GM18507 (cell line): ENCODE measurements around the gene POLRMT.
"Not testable (repeated sequence)": the region's sequence is repeated elsewhere in the genome, so short reads cannot be mapped to it uniquely, and the experiment has no call there.

Experiments
- DNase-seq: peaks from one replicate; pipeline ENCODE4 v3.0.0; 2011; ENCODE audit warnings: low read depth; ENCODE audit not compliant: insufficient read length; ENCODE audit errors: extremely low spot score
- FAIRE-seq: peaks from 2 replicates; lab custom pipeline; 2011; peaks lifted over from hg19 to GRCh38; lab: Jason Lieb, UNC

Gene POLRMT

DNA sequence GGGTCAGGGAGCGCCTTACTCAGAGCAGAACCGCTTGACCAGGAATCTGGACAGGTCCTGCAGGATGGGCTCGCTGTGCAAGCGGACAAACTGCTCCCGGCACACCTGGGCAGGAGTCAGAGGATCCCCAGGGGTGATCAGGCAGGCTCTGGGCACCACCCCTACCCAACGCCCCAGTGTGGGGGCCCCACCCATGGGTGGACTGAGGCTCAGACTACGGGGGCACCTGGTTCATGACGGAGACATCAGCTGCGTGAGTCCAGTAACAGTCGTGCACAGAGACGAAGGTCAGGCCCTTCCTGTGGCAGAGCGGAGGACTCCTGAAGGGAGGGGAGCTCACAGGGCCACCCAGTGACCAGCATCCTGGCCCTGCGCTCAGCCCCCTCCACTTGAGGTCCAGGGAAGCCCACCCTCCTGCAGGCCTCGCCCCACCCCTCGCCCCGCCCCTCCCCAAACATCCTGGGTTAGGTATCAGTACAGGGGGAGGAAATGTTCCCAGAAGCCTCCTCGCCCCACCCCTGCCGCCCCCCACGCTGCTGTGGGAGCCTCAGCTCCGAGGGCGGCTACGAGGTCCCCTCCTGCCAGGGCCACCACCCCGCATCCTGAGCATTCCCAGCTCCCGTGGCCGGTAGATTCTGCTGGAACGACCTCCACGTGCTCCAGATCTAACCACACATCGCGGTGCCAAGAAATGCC, 15.6 kb downstream of the POLRMT start:
- FAIRE-seq (no peak), DNase-seq (no peak)

DNA sequence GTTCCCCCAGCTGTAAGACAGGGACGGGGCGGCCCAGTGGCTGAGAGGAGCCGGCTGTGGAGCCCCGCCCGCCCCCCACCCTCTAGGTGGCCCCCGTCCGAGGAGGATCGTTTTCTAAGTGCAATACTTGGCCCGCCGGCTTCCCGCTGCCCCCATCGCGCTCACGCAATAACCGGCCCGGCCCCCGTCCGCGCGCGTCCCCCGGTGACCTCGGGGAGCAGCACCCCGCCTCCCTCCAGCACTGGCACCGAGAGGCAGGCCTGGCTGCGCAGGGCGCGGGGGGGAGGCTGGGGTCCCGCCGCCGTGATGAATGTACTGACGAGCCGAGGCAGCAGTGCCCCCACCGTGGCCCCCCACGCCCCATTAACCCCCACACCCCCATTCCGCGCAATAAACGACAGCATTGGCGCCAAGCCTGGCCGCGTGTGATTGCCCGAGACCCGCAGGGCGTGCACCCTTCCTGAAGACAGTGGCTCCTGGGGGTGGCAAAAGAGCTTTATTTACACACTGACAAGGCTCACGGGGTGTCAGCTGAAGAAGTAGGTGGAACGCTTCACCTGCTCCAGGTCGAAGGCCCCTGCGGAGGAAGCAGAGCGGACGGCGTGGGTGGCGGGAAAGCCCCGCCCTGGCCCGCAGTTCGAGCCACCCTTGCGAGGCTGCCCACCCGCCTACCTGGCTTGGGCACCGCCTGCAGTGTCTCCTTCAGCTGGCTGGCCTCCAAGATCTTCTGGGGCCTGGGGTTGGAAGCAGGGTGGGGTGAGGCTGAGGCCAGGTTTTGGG, 16.4 kb downstream of the POLRMT start:
- FAIRE-seq, result no peak
- DNase-seq, result no peak

DNA sequence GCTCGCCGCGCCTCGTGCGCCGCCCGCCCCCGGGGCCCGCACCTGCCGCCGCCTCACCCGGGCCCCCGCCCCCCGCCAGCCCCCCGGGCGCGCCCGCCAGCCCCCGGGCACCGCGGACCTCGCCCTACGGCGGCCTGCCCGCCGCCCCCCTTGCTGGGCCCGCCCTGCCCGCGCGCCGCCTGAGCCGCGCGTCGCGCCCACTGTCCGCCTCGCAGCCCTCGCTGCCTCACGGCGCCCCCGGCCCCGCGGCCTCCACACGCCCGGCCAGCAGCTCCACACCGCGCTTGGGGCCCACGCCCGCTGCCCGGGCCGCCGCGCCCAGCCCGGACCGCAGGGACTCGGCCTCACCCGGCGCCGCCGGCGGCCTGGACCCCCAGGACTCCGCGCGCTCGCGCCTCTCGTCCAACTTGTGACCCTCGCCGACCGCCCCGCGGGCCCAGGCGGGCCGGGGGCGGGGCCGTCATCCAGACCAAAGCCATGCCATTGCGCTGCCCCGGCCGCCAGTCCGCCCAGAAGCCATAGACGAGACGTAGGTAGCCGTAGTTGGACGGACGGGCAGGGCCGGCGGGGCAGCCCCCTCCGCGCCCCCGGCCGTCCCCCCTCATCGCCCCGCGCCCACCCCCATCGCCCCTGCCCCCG, 17.2 kb downstream of the POLRMT start:
- FAIRE-seq (no peak), DNase-seq (no peak)

GRCh38 chr19:615619-616018, 17.7 kb downstream of the POLRMT start:
- DNase-seq (no peak), FAIRE-seq (no peak)

DNA sequence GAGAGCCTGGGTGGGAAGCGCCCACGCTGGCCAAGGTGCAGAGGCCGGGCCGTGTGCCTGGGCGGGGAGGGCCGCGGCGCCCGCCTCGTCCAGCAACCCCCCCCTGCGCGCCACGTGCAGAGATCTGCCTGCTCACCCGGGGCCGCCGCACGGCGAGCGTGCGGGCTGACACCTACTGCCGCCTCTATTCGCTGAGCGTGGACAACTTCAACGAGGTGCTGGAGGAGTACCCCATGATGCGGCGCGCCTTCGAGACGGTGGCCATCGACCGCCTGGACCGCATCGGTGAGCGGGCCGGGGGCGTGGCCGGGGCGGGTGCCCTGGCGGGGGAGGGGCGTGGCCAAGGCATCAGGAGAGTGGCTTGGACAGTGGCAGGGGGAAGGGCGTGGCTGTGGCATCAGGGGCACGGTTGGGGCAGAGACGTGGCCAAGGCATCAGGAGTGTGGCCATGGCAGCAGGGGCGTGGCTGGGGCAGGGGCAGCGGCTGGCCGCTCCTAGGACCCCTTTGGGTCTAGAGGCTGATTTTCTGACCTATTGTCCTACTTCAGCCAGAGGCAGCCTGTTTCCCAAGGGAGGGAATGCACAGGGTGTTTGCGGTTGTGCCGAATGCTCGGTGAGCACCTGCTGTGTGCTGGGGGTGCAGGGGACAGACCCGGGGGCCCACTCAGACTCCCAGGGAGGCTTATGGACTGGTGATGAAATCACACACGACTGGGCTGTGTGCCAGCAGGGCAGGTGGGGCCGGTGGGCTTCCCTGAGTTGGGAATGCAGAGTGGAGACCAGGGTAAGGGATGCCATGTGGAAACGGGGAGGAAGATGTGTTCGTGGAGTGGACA, 19.4 kb downstream of the POLRMT start:
- FAIRE-seq (no peak), DNase-seq (no peak)

GRCh38 chr19:612941-613340, 20.4 kb downstream of the POLRMT start:
- FAIRE-seq (no peak), DNase-seq (no peak)

GRCh38 chr19:611481-611868, 21.9 kb downstream of the POLRMT start:
- DNase-seq (no peak), FAIRE-seq (peak; percentile 60)

GRCh38 chr19:610801-611480, 22.4 kb downstream of the POLRMT start:
- DNase-seq (no peak), FAIRE-seq (peak; percentile 80)

- no peak for FAIRE-seq
- DNase-seq, result no peak
Observed at GRCh38 chr19:610071-610800, 23.1 kb downstream of the POLRMT start.

DNA sequence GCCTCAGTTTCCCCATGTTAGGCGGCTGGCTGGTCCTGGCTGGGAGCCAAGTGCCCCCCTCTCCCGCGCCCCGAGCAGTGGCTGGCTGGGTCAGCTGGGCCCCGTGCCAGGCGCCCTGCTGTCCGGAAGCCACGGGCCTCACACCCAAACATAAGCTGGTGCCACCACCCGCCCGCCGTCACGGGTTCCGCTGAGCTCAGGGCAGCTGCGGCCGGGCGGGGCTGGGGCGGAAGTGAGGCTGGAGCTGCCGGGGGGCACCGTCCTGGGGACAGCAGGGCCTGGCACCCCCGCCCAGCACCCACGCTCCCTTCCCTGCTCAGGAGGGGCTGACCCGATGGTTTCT, 24.4 kb downstream of the POLRMT start:
- DNase-seq, result no peak
- no peak for FAIRE-seq

DNA sequence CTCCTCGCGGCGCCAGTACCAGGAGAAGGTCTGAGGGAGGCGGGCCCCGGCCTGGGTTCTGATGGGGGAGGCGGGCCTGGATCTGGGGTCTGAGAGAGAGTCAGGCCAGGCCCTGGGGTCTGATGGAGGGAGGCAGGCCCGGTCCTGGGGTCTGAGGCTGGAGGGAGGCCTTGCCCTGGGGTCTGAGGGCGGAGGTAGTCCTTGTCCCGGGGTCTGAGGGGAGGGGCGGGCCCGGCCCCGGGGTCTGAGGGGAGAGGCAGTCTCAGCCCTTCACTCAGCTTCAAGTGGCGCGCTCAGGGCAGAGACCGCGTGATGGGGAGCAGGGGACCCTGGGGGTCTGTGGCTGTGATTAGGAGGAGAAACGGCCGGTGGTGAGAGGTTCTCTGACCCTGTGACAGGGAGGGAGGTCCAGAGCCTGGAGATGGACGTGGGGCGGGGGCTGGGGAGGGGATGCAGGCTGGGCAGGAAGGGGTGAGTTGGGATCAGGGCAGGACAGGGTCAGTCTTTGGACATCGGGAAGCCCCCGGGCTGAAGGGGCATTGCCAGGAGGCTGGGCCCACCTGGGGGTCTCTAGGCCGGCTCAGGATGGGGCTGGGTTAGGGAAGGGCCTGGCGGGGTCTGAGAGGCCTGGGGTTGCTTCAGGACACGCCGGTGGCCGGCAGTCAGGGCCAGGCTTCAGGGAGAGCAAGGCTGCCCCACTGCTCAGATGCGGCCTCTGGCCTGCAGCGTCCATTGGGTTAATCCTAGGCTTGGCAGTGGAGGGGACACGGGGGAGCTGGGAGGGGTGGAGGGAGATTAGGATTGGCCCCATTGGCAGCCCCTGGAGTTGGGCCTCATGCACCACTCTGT, 25.0 kb downstream of the POLRMT start:
- FAIRE-seq (no peak), DNase-seq (no peak)

- FAIRE-seq, result no peak
- DNase-seq, result no peak
Observed at GRCh38 chr19:607301-608154, 25.8 kb downstream of the POLRMT start.

- not testable (repeated sequence) for DNase-seq, FAIRE-seq
Observed at GRCh38 chr19:605061-605971, 28.0 kb downstream of the POLRMT start.

- no peak for FAIRE-seq
- no peak for DNase-seq
Observed at GRCh38 chr19:604355-604754, 29.0 kb downstream of the POLRMT start.

DNA sequence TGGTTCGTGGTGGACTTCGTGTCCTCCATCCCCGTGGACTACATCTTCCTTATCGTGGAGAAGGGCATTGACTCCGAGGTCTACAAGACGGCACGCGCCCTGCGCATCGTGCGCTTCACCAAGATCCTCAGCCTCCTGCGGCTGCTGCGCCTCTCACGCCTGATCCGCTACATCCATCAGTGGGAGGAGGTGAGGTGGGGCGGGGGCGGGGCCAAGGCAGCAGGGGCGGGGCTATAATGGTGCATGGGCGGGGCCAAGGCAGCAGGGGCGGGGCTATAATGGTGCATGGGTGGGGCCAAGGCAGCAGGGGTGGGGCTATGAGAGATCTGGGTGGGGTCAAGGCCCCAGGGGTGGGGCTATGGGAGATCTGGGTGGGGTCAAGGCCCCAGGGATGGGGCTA, 29.6 kb downstream of the POLRMT start:
- FAIRE-seq, DNase-seq: not testable (repeated sequence)

- FAIRE-seq, DNase-seq: not testable (repeated sequence)
Observed at GRCh38 chr19:603302-603639, 30.1 kb downstream of the POLRMT start.
